CD8-positive, alpha-beta memory T cell (primary cell): ENCODE results near the gene B4GALNT2. TPM values are rescaled to one million over a fixed set of nuclear protein-coding genes. Genes with fewer than 3 reads are reported as not detected.

ENCODE experiments used
- CTCF ChIA-PET: fragments of 350-600 bp; sonication (Branson Sonifier 250); formaldehyde crosslinking; loops from one replicate; lab custom pipeline; 2021; ENCODE audit warnings: antibody characterized with exemption; lab: Charles Lee
- POLR2A ChIA-PET: fragments of 350-600 bp; sonication (Branson Sonifier 250); formaldehyde crosslinking; loops from one replicate; lab custom pipeline; 2021; ENCODE audit warnings: antibody characterized with exemption; lab: Charles Lee
- DNase-seq, 5 donors: peaks; one replicate each; pipeline versions ENCODE4 v3.0.0 to v3.0.0-alpha.2; 2020 to 2022; ENCODE audit warnings: mixed read lengths in 1 of 5
- H3K27ac ChIP-seq: one replicate; pipeline ENCODE4 v1.7.0; 2013; ENCODE audit warnings: low read depth, mild to moderate bottlenecking, low read length, moderate library complexity
- H3K27me3 ChIP-seq: 2 replicates; pipeline ENCODE4 v1.7.0; 2013; ENCODE audit warnings: low read length, mild to moderate bottlenecking; ENCODE audit not compliant: insufficient read depth, poor library complexity, severe bottlenecking
- H3K36me3 ChIP-seq: 2 replicates; pipeline ENCODE4 v1.7.0; 2013; ENCODE audit warnings: mild to moderate bottlenecking, low read length, moderate library complexity; ENCODE audit not compliant: insufficient read depth
- H3K4me1 ChIP-seq: 2 replicates; pipeline ENCODE4 v1.7.0; 2013; ENCODE audit warnings: mild to moderate bottlenecking, low read length, moderate library complexity; ENCODE audit not compliant: insufficient read depth
- H3K4me3 ChIP-seq: 2 replicates; pipeline ENCODE4 v1.7.0; 2013; ENCODE audit warnings: mild to moderate bottlenecking, low read length
- H3K9me3 ChIP-seq: 2 replicates; pipeline ENCODE4 v1.7.0; 2013; ENCODE audit warnings: mild to moderate bottlenecking, low read length
- H3K27ac Mint-ChIP-seq, 8 donors: one replicate each; pipeline ENCODE4 v1.8.0; 2020 to 2021; ENCODE audit warnings: mixed read lengths in 8 of 8, mild to moderate bottlenecking in 6 of 8, inconsistent platforms in 3 of 8, moderate library complexity in 3 of 8
- H3K27me3 Mint-ChIP-seq, 2 donors: one replicate each; pipeline ENCODE4 v1.8.0; 2020 to 2021; ENCODE audit warnings: mixed read lengths in 2 of 2, mild to moderate bottlenecking in 1 of 2, moderate library complexity in 1 of 2
- H3K36me3 Mint-ChIP-seq, 3 donors: one replicate each; pipeline ENCODE4 v1.8.0; 2020 to 2021; ENCODE audit warnings: mixed read lengths in 3 of 3, inconsistent platforms in 1 of 3, mild to moderate bottlenecking in 1 of 3
- H3K4me1 Mint-ChIP-seq, 3 donors: one replicate each; pipeline ENCODE4 v1.8.0; 2020 to 2021; ENCODE audit warnings: mixed read lengths in 3 of 3, inconsistent platforms in 1 of 3, mild to moderate bottlenecking in 1 of 3
- H3K4me3 Mint-ChIP-seq, 7 donors: one replicate each; pipeline ENCODE4 v1.8.0; 2020 to 2021; ENCODE audit warnings: mixed read lengths in 7 of 7, mild to moderate bottlenecking in 6 of 7, moderate library complexity in 4 of 7, inconsistent platforms in 2 of 7
- H3K9me3 Mint-ChIP-seq, 5 donors: one replicate each; pipeline ENCODE4 v1.8.0; 2020 to 2022; ENCODE audit warnings: mixed read lengths in 5 of 5, mild to moderate bottlenecking in 3 of 5, moderate library complexity in 2 of 5, inconsistent platforms in 1 of 5
- polyA plus RNA-seq: library from polyadenylated mRNA; unstranded; fragments of 300-500 nt; fragmentation: Illumina TruSeq; gene quantifications from one replicate; pipeline ENCODE4 v1.2.3, GENCODE V29; 2021
- total RNA-seq, 2 experiments: library from RNA; stranded (reverse); gene quantifications; one replicate each; pipeline ENCODE4 v1.2.3, GENCODE V29; 2021

The B4GALNT2 gene
- total and polyA plus RNA-seq, 3 experiments from 2014 or later = not detected

- Mint-ChIP-seq H3K27me3 (no peaks in the 10 kb centered on the region), H3K36me3 (peaks cover 6 to 11% (median 9%) of the 10 kb centered on the region in 3 donors)
- CTCF ChIA-PET = interaction anchor here (1.8 kb wide), 1 partner anchor 11 kb away, joined by 5 read pairs; no protein-coding TSS in a partner anchor
These were observed 71.2 kb downstream of the B4GALNT2 start for GRCh38 chr17:49203796-49204195.

GRCh38 chr17:49204516-49204915 lies 71.9 kb downstream of the B4GALNT2 start:
- no peaks in the 10 kb centered on the region for H3K9me3 Mint-ChIP-seq
- POLR2A ChIA-PET = no interaction called here
- H3K4me1 ChIP-seq = peaks cover 19% of the 10 kb centered on the region
- peaks cover 23 to 33% (median 24%) of the 10 kb centered on the region in 3 donors for H3K4me1 Mint-ChIP-seq
- no peaks in the 10 kb centered on the region for H3K27me3 Mint-ChIP-seq
- no peak overlapping the region for H3K27ac ChIP-seq
- H3K36me3 ChIP-seq = no peaks in the 10 kb centered on the region
- peaks cover 6 to 11% (median 9%) of the 10 kb centered on the region in 3 donors for H3K36me3 Mint-ChIP-seq
- H3K4me3 Mint-ChIP-seq = no peak overlapping the region
- DNase-seq = no peak
- CTCF ChIA-PET = interaction anchor here (1.7 to 1.8 kb wide), 2 partner anchors 12 to 23 kb away, joined by 5 to 6 read pairs; no protein-coding TSS in a partner anchor
- H3K27ac Mint-ChIP-seq = no peak overlapping the region
- H3K4me3 ChIP-seq = no peak overlapping the region
- H3K9me3 ChIP-seq = no peaks in the 10 kb centered on the region
- H3K27me3 ChIP-seq = no peaks in the 10 kb centered on the region

More at GRCh38 chr17:49203796-49204195, 71.2 kb downstream of the B4GALNT2 start:
- Histone ChIP-seq H3K36me3 (no peaks in the 10 kb centered on the region), H3K9me3 (no peaks in the 10 kb centered on the region), H3K27ac (no peak overlapping the region), H3K27me3 (no peaks in the 10 kb centered on the region), H3K4me1 (peaks cover 12% of the 10 kb centered on the region), H3K4me3 (no peak overlapping the region)
- POLR2A ChIA-PET = no interaction called here
- no peak for DNase-seq
- Mint-ChIP-seq H3K4me3 (no peak overlapping the region), H3K4me1 (peaks cover 16 to 25% (median 17%) of the 10 kb centered on the region in 3 donors), H3K27ac (peak overlapping the region in 3 of 8 donors; percentile 35 to 73 (median 41)), H3K9me3 (no peaks in the 10 kb centered on the region)

- H3K27ac ChIP-seq = peak overlapping the region; percentile 57
- no peaks in the 10 kb centered on the region for H3K36me3 ChIP-seq
- DNase-seq = peak in 2 of 5 donors; percentile 48 to 51
- Mint-ChIP-seq H3K4me3 (peak overlapping the region; percentile 81 to 99 (median 98)), H3K27me3 (no peaks in the 10 kb centered on the region), H3K9me3 (no peaks in the 10 kb centered on the region), H3K27ac (peak overlapping the region; percentile 88 to 97 (median 94)), H3K4me1 (peaks cover 61 to 67% (median 64%) of the 10 kb centered on the region in 3 donors), H3K36me3 (peaks cover 6 to 30% (median 12%) of the 10 kb centered on the region in 3 donors)
- peak overlapping the region; percentile 69 for H3K4me3 ChIP-seq
- ChIA-PET CTCF (interaction anchor here (0.8 to 12.6 kb wide), 7 partner anchors 9 to 29 kb away, joined by 3 to 133 read pairs (median 11); partner anchors contain the start of gene PHOSPHO1), POLR2A (interaction anchor here (1.0 to 2.9 kb wide), 7 partner anchors 9 to 18 kb away, joined by 3 to 22 read pairs (median 7); no protein-coding TSS in a partner anchor)
- H3K27me3 ChIP-seq = no peaks in the 10 kb centered on the region
- H3K9me3 ChIP-seq = no peaks in the 10 kb centered on the region
- peaks cover 58% of the 10 kb centered on the region for H3K4me1 ChIP-seq
These were observed 76.5 kb downstream of the B4GALNT2 start for GRCh38 chr17:49209061-49209571.

- peaks cover 6 to 37% (median 14%) of the 10 kb centered on the region in 3 donors for H3K36me3 Mint-ChIP-seq
These were observed 77.8 kb downstream of the B4GALNT2 start, which contains the start of the genes ABI3 and GNGT2 for GRCh38 chr17:49210158-49211029. ABI3 (plus strand) TSS chr17:49210707; CDS start chr17:49210725, 18 bp downstream. GNGT2 (minus strand) TSS chr17:49210574; CDS start chr17:49207422, 3,152 bp downstream.

GRCh38 chr17:49213399-49213798 lies 80.8 kb downstream of the B4GALNT2 start:
- H3K36me3 ChIP-seq = no peaks in the 10 kb centered on the region
- peaks cover 90% of the 10 kb centered on the region for H3K4me1 ChIP-seq
- no peak for DNase-seq
- no peaks in the 10 kb centered on the region for H3K27me3 ChIP-seq
- H3K27ac ChIP-seq = no peak overlapping the region
- ChIA-PET CTCF (interaction anchor here (0.9 to 12.6 kb wide), 5 partner anchors 9 to 33 kb away, joined by 3 to 133 read pairs (median 18); partner anchors contain the start of gene PHOSPHO1), POLR2A (interaction anchor here (1.4 to 2.8 kb wide), 2 partner anchors 9 to 21 kb away, joined by 3 to 13 read pairs; no protein-coding TSS in a partner anchor)
- no peaks in the 10 kb centered on the region for H3K9me3 Mint-ChIP-seq
- H3K36me3 Mint-ChIP-seq = peaks cover 0 to 44% (median 14%) of the 10 kb centered on the region in 3 donors
- H3K4me1 Mint-ChIP-seq = peaks cover 81 to 92% (median 92%) of the 10 kb centered on the region in 3 donors
- H3K27me3 Mint-ChIP-seq = no peaks in the 10 kb centered on the region
- peak overlapping the region; percentile 67 to 99 (median 94) for H3K27ac Mint-ChIP-seq
- H3K4me3 ChIP-seq = peak overlapping the region; percentile 35
- H3K4me3 Mint-ChIP-seq = peak overlapping the region; percentile 81 to 99 (median 98)
- no peaks in the 10 kb centered on the region for H3K9me3 ChIP-seq

More at GRCh38 chr17:49210158-49211029, 77.8 kb downstream of the B4GALNT2 start, which contains the start of the genes ABI3 and GNGT2:
- peak; percentile 47 to 78 (median 70) for DNase-seq
- H3K4me1 Mint-ChIP-seq = peaks cover 67 to 79% (median 77%) of the 10 kb centered on the region in 3 donors
- H3K27me3 Mint-ChIP-seq = no peaks in the 10 kb centered on the region
- no peaks in the 10 kb centered on the region for H3K27me3 ChIP-seq
- no peaks in the 10 kb centered on the region for H3K9me3 Mint-ChIP-seq
- peak within 1 kb of the TSS; percentile 81 to 99 (median 98) for H3K4me3 Mint-ChIP-seq
- H3K36me3 ChIP-seq = no peaks in the 10 kb centered on the region
- no peaks in the 10 kb centered on the region for H3K9me3 ChIP-seq
- peak within 1 kb of the TSS; percentile 69 for H3K4me3 ChIP-seq
- H3K27ac ChIP-seq = peak within 1 kb of the TSS; percentile 57
- POLR2A ChIA-PET = interaction anchor here (0.6 to 2.9 kb wide), 6 partner anchors 8 to 18 kb away, joined by 3 to 22 read pairs (median 4); no protein-coding TSS in a partner anchor
- peak within 1 kb of the TSS; percentile 88 to 97 (median 94) for H3K27ac Mint-ChIP-seq
- peaks cover 71% of the 10 kb centered on the region for H3K4me1 ChIP-seq
- CTCF ChIA-PET = interaction anchor here (2.3 to 12.6 kb wide), 3 partner anchors 12 to 18 kb away, joined by 7 to 133 read pairs (median 126); partner anchors contain the start of gene PHOSPHO1

GRCh38 chr17:49213847-49214246 lies 81.3 kb downstream of the B4GALNT2 start:
- H3K9me3 ChIP-seq = no peaks in the 10 kb centered on the region
- Mint-ChIP-seq H3K36me3 (peaks cover 0 to 45% (median 14%) of the 10 kb centered on the region in 3 donors), H3K9me3 (no peaks in the 10 kb centered on the region)

More at GRCh38 chr17:49213847-49214246, 81.3 kb downstream of the B4GALNT2 start:
- Histone ChIP-seq H3K27ac (no peak overlapping the region), H3K27me3 (no peaks in the 10 kb centered on the region), H3K4me3 (peak overlapping the region; percentile 35), H3K4me1 (peaks cover 90% of the 10 kb centered on the region), H3K36me3 (no peaks in the 10 kb centered on the region)
- CTCF ChIA-PET = interaction anchor here (4.9 to 12.6 kb wide), 3 partner anchors 13 to 34 kb away, joined by 18 to 133 read pairs (median 126); partner anchors contain the start of gene PHOSPHO1
- POLR2A ChIA-PET = interaction anchor here (2.8 kb wide), 1 partner anchor 21 kb away, joined by 13 read pairs; no protein-coding TSS in a partner anchor
- DNase-seq = no peak
- H3K27ac Mint-ChIP-seq = peak overlapping the region; percentile 67 to 99 (median 94)
- H3K4me3 Mint-ChIP-seq = peak overlapping the region; percentile 81 to 99 (median 98)
- H3K27me3 Mint-ChIP-seq = no peaks in the 10 kb centered on the region
- peaks cover 79 to 92% (median 92%) of the 10 kb centered on the region in 3 donors for H3K4me1 Mint-ChIP-seq
